ENCODE data around the gene OST4.

OST4 gene

DNA sequence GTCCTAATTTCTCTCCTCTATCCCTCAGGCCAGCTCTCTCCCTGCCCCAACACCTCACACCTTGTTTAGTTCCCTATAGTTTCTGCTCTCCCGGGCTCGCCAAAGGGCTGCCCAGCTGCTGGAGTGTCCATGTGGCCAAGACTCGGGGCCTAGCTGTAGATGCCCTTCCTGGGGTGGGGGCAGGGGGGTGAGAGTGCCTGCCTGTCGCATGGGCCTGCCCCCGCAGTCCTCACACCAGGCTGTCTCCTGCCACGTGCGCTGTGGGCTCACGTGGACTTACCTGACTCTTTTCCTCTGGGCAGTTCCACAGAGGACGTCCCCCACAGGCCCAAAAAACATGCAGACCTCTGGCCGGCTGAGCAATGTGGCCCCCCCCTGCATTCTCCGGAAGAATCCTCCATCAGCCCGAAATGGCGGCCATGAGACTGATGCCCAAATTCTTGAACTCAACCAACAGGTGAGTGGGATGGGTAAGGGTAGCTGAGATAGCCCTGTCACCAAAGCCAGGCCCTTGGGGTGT lies 46.1 kb downstream of the OST4 start:
- Histone ChIP-seq H3K4me1 (ENCODE audit: insufficient read depth, poor library complexity, severe bottlenecking) (no peaks in the 10 kb centered on the region), H3K9me3 (ENCODE audit: severe bottlenecking) (no peaks in the 10 kb centered on the region), H3K36me3 (ENCODE audit: low read depth) (peaks cover 11% of the 10 kb centered on the region; the same call in 1 of the 2 replicates), H3K27me3 (ENCODE audit: insufficient read depth, poor library complexity, severe bottlenecking) (no peaks in the 10 kb centered on the region), H3K4me3 (ENCODE audit: severe bottlenecking) (no peak overlapping the region), H3K27ac (ENCODE audit: poor library complexity, severe bottlenecking) (no peak overlapping the region)
- DNase-seq (ENCODE audit: low spot score) (no peak), ATAC-seq (ENCODE audit: low read depth) (no peak)
- TF ChIP-seq, protein P1, sequence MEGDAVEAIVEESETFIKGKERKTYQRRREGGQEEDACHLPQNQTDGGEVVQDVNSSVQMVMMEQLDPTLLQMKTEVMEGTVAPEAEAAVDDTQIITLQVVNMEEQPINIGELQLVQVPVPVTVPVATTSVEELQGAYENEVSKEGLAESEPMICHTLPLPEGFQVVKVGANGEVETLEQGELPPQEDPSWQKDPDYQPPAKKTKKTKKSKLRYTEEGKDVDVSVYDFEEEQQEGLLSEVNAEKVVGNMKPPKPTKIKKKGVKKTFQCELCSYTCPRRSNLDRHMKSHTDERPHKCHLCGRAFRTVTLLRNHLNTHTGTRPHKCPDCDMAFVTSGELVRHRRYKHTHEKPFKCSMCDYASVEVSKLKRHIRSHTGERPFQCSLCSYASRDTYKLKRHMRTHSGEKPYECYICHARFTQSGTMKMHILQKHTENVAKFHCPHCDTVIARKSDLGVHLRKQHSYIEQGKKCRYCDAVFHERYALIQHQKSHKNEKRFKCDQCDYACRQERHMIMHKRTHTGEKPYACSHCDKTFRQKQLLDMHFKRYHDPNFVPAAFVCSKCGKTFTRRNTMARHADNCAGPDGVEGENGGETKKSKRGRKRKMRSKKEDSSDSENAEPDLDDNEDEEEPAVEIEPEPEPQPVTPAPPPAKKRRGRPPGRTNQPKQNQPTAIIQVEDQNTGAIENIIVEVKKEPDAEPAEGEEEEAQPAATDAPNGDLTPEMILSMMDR (IDR thresholded peaks at IDR 0.05; ENCODE audit: poor library complexity, severe bottlenecking): no peak

DNA sequence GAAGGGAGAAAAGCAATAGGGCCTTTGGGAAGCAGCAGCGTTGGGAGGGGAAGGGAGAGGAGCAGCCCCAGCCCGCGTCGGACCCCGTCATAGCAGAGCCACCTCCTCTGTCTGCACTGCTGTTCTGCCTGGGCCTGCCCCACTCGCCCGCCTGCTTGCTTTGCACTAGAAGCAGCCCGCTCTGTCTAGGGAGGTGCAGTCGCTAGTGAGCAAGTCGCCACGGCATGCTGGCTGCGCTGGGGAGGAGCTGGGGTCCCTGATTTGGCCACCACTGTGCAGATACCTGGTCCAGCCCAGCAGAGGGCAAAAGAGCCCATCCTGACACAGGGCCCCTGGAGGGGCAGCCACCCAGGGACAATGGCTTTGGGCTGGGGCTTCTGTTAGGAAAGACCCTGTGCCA lies 46.6 kb downstream of the OST4 start:
- Histone ChIP-seq H3K9me3 (ENCODE audit: severe bottlenecking) (no peaks in the 10 kb centered on the region), H3K4me3 (ENCODE audit: severe bottlenecking) (no peak overlapping the region), H3K27me3 (ENCODE audit: insufficient read depth, poor library complexity, severe bottlenecking) (no peaks in the 10 kb centered on the region), H3K36me3 (ENCODE audit: low read depth) (peaks cover 7% of the 10 kb centered on the region; the same call in 1 of the 2 replicates), H3K4me1 (ENCODE audit: insufficient read depth, poor library complexity, severe bottlenecking) (no peaks in the 10 kb centered on the region), H3K27ac (ENCODE audit: poor library complexity, severe bottlenecking) (no peak overlapping the region)
- TF ChIP-seq, protein P1 (IDR thresholded peaks at IDR 0.05; ENCODE audit: poor library complexity, severe bottlenecking): no peak
- no peak for ATAC-seq (ENCODE audit: low read depth)
- DNase-seq (ENCODE audit: low spot score): no peak

GRCh38 chr2:27024188-27024587 lies 47.3 kb downstream of the OST4 start:
- Histone ChIP-seq H3K9me3 (ENCODE audit: severe bottlenecking) (no peaks in the 10 kb centered on the region), H3K4me3 (ENCODE audit: severe bottlenecking) (no peak overlapping the region), H3K36me3 (ENCODE audit: low read depth) (0 out of 2 replicates have a peak, but pooled peaks cover under 1% of the 10 kb centered on the region), H3K27me3 (ENCODE audit: insufficient read depth, poor library complexity, severe bottlenecking) (no peaks in the 10 kb centered on the region), H3K27ac (ENCODE audit: poor library complexity, severe bottlenecking) (no peak overlapping the region), H3K4me1 (ENCODE audit: insufficient read depth, poor library complexity, severe bottlenecking) (no peaks in the 10 kb centered on the region)
- no peak for ATAC-seq (ENCODE audit: low read depth)
- TF ChIP-seq, protein P1 (IDR thresholded peaks at IDR 0.05; ENCODE audit: poor library complexity, severe bottlenecking): no peak
- no peak for DNase-seq (ENCODE audit: low spot score)

- no peaks in the 10 kb centered on the region for H3K9me3 ChIP-seq (ENCODE audit: severe bottlenecking)
- H3K36me3 ChIP-seq (ENCODE audit: low read depth): no peaks in the 10 kb centered on the region
- no peaks in the 10 kb centered on the region for H3K4me1 ChIP-seq (ENCODE audit: insufficient read depth, poor library complexity, severe bottlenecking)
- H3K4me3 ChIP-seq (ENCODE audit: severe bottlenecking): no peak overlapping the region
- no peak overlapping the region for H3K27ac ChIP-seq (ENCODE audit: poor library complexity, severe bottlenecking)
- ATAC-seq (ENCODE audit: low read depth) (no peak), DNase-seq (ENCODE audit: low spot score) (no peak)
- no peaks in the 10 kb centered on the region for H3K27me3 ChIP-seq (ENCODE audit: insufficient read depth, poor library complexity, severe bottlenecking)
- TF ChIP-seq, protein P1 (IDR thresholded peaks at IDR 0.05; ENCODE audit: poor library complexity, severe bottlenecking): no peak
Observed at GRCh38 chr2:27023740-27024139, 47.7 kb downstream of the OST4 start.

- DNase-seq (ENCODE audit: low spot score) (no peak), ATAC-seq (ENCODE audit: low read depth) (no peak)
- no peaks in the 10 kb centered on the region for H3K4me1 ChIP-seq (ENCODE audit: insufficient read depth, poor library complexity, severe bottlenecking)
- TF ChIP-seq, protein P1 (IDR thresholded peaks at IDR 0.05; ENCODE audit: poor library complexity, severe bottlenecking): no peak
- H3K27ac ChIP-seq (ENCODE audit: poor library complexity, severe bottlenecking): no peak overlapping the region
- no peaks in the 10 kb centered on the region for H3K36me3 ChIP-seq (ENCODE audit: low read depth)
- no peak overlapping the region for H3K4me3 ChIP-seq (ENCODE audit: severe bottlenecking)
- H3K27me3 ChIP-seq (ENCODE audit: insufficient read depth, poor library complexity, severe bottlenecking): no peaks in the 10 kb centered on the region
- no peaks in the 10 kb centered on the region for H3K9me3 ChIP-seq (ENCODE audit: severe bottlenecking)
Observed at GRCh38 chr2:27021253-27022049, 50.0 kb downstream of the OST4 start.
